ENCODE results near the gene NLRC5.

DNA sequence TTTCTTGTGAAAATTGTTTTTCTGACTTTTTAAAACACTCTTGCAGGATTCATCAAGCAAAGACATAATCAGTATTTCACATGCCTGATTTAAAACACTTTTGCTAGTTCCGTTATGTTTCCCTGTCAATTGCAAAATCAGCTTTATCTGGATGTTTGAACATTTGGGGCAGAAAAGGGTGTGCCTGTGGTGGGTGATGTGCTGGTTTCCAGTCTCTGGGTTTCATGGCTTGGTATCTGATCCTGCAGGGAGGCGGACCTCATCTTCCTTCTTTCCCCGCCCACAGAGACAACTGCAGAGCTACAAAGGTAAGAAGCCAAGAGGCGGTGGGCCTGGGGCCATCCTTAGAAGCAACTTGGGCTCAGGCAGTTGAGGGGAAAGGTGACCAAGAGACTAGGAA is 41.8 kb downstream of the NLRC5 start:
- TF ChIP-seq, protein P1, sequence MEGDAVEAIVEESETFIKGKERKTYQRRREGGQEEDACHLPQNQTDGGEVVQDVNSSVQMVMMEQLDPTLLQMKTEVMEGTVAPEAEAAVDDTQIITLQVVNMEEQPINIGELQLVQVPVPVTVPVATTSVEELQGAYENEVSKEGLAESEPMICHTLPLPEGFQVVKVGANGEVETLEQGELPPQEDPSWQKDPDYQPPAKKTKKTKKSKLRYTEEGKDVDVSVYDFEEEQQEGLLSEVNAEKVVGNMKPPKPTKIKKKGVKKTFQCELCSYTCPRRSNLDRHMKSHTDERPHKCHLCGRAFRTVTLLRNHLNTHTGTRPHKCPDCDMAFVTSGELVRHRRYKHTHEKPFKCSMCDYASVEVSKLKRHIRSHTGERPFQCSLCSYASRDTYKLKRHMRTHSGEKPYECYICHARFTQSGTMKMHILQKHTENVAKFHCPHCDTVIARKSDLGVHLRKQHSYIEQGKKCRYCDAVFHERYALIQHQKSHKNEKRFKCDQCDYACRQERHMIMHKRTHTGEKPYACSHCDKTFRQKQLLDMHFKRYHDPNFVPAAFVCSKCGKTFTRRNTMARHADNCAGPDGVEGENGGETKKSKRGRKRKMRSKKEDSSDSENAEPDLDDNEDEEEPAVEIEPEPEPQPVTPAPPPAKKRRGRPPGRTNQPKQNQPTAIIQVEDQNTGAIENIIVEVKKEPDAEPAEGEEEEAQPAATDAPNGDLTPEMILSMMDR (IDR thresholded peaks at IDR 0.05) = no peak
- no peak for TF ChIP-seq POLR2A (IDR thresholded peaks at IDR 0.05)
